ENCODE measurements around the gene GRAMD4. TPM values are rescaled to one million over a fixed set of nuclear protein-coding genes. Genes with fewer than 3 reads are reported as not detected.

Gene GRAMD4
- total RNA-seq, 1 experiment from 2014 or later, result 19.8 TPM

DNA sequence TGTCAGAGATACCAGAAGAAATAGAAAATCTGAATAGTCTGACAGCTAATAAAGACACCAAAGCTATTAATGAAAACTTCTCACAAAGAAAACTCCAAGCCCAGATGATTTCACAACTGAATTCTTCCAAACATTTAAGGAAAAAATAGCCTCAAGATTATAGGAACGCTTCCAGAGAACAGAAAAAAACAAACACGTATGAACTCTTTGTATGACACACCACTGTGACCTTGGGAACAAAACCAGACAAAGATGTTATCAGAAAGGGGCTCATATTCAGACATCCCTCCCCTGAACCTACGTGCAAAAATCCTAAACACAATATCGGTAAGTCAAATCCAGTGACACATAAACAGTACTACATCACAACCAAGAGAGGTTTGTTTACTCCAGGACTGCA is 94.4 kb downstream of the GRAMD4 start:
- no peak overlapping the region for H2BK5ac ChIP-seq (ENCODE audit: insufficient read length, low read length)
- no peak overlapping the region for H2BK20ac ChIP-seq (ENCODE audit: low read depth, low read length, poor library complexity, severe bottlenecking)
- no peak overlapping the region for H2BK15ac ChIP-seq (ENCODE audit: low read depth, low read length)
- H3K27me3 ChIP-seq (ENCODE audit: insufficient read depth, low read length), result no peaks in the 10 kb centered on the region
- no peaks in the 10 kb centered on the region for H3K27me3 Mint-ChIP-seq (ENCODE audit: low read depth)
- peaks cover 20 to 61% (median 59%) of the 10 kb centered on the region in 3 experiments; a peak in 6 of 7 replicates for H3K36me3 Mint-ChIP-seq (ENCODE audit: insufficient read depth in 1 of 3, low read depth in 3 of 3)
- H4K5ac ChIP-seq (ENCODE audit: insufficient read length, low read depth, low read length), result no peak overlapping the region
- no CpG with 5 or more reads among the region's 4 CpGs for WGBS (ENCODE audit: extremely low coverage, insufficient read length, low lambda C conversion rate)
- H2AFZ ChIP-seq (ENCODE audit: low read length), result no peak overlapping the region
- no peaks in the 10 kb centered on the region for H3K23me2 ChIP-seq (ENCODE audit: insufficient read length, low read depth, low read length, poor library complexity, severe bottlenecking)
- H3K27ac ChIP-seq (ENCODE audit: insufficient read length, low read depth, low read length), result no peak overlapping the region
- no peak overlapping the region for H3K4ac ChIP-seq (ENCODE audit: low read depth, low read length)
- no peak overlapping the region for H2BK120ac ChIP-seq (ENCODE audit: low read depth, low read length, poor library complexity, severe bottlenecking)
- no peaks in the 10 kb centered on the region for H3K79me1 ChIP-seq (ENCODE audit: insufficient read depth, low read depth, low read length, poor library complexity, severe bottlenecking)
- DNase-seq, result no peak
- H3K9ac ChIP-seq (ENCODE audit: extremely low read depth, insufficient read length, low read length), result no peak overlapping the region
- H3K4me1 Mint-ChIP-seq, result peaks cover 12 to 13% of the 10 kb centered on the region in 2 experiments
- no peak overlapping the region for H4K91ac ChIP-seq (ENCODE audit: insufficient read length, low read depth, low read length)
- H3K9me3 ChIP-seq (ENCODE audit: control insufficient read depth, low read depth, low read length), result no peaks in the 10 kb centered on the region
- no peaks in the 10 kb centered on the region for H3K79me2 ChIP-seq (ENCODE audit: insufficient read depth, low read length)
- H3K4me1 ChIP-seq (ENCODE audit: insufficient read depth, low read length), result no peaks in the 10 kb centered on the region
- no peak overlapping the region for H3T11ph ChIP-seq (ENCODE audit: low read length)
- no peak overlapping the region for H3K4me2 ChIP-seq (ENCODE audit: insufficient read depth, insufficient read length, low read length)
- no peak overlapping the region for H3K14ac ChIP-seq (ENCODE audit: insufficient read depth, low read length)
- no peak overlapping the region for H4K8ac ChIP-seq (replicated peaks; ENCODE audit: insufficient read length, low read depth, low read length)
- TF ChIP-seq, protein P1, sequence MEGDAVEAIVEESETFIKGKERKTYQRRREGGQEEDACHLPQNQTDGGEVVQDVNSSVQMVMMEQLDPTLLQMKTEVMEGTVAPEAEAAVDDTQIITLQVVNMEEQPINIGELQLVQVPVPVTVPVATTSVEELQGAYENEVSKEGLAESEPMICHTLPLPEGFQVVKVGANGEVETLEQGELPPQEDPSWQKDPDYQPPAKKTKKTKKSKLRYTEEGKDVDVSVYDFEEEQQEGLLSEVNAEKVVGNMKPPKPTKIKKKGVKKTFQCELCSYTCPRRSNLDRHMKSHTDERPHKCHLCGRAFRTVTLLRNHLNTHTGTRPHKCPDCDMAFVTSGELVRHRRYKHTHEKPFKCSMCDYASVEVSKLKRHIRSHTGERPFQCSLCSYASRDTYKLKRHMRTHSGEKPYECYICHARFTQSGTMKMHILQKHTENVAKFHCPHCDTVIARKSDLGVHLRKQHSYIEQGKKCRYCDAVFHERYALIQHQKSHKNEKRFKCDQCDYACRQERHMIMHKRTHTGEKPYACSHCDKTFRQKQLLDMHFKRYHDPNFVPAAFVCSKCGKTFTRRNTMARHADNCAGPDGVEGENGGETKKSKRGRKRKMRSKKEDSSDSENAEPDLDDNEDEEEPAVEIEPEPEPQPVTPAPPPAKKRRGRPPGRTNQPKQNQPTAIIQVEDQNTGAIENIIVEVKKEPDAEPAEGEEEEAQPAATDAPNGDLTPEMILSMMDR (conservative IDR thresholded peaks at IDR 0.05), result no peak
- H3K27ac Mint-ChIP-seq, result no peak overlapping the region
- H3K23ac ChIP-seq (ENCODE audit: insufficient read length, low read depth, low read length), result no peak overlapping the region
- no peaks in the 10 kb centered on the region for H4K20me1 ChIP-seq (ENCODE audit: control insufficient read depth, insufficient read depth, insufficient read length)
- no peak overlapping the region for H3K56ac ChIP-seq (ENCODE audit: insufficient read length, low read depth, low read length)
- no peak overlapping the region for H2AK5ac ChIP-seq (ENCODE audit: insufficient read length, low read length)
- H3K4me3 Mint-ChIP-seq, result no peak overlapping the region
- H2BK12ac ChIP-seq (ENCODE audit: insufficient read length, low read depth, low read length), result no peak overlapping the region
- H3K9me3 Mint-ChIP-seq, result no peaks in the 10 kb centered on the region
- no peak overlapping the region for H3K18ac ChIP-seq (ENCODE audit: insufficient read length, low read depth, low read length)

All from H9 (cell line).